GM18870 (cell line): ENCODE measurements around the gene SIX3.

Source experiments
- ATAC-seq: cut with Tn5 transposase; IDR thresholded peaks from one replicate; pipeline ENCODE4 v1.9.1; 2021; ENCODE audit warnings: moderate library complexity; ENCODE audit not compliant: unreplicated experiment

The SIX3 gene

GRCh38 chr2:44980751-44981713, 39.5 kb downstream of the SIX3 start:
- ATAC-seq: no peak

GRCh38 chr2:44981714-44982108, 40.2 kb downstream of the SIX3 start:
- no peak for ATAC-seq

- no peak for ATAC-seq
Measured at GRCh38 chr2:44983836-44984604, 42.5 kb downstream of the SIX3 start.

- ATAC-seq: no peak
Measured at GRCh38 chr2:44989176-44989575, 47.7 kb downstream of the SIX3 start.

GRCh38 chr2:44994377-44994776, 52.9 kb downstream of the SIX3 start:
- ATAC-seq: no peak
